Suprapubic skin (tissue), 4 donors: Measurements from ENCODE around the gene SERAC1. TPM values are rescaled to one million over a fixed set of nuclear protein-coding genes. Genes with fewer than 3 reads are reported as not detected.
"Not testable (repeated sequence)": the region's sequence is repeated elsewhere in the genome, so short reads cannot be mapped to it uniquely, and the experiment has no call there.

Source experiments
- DNase-seq, 2 donors: peaks; one replicate each; pipeline ENCODE4 v3.0.0-alpha.2; 2019; ENCODE audit warnings: low spot score in 2 of 2
- H3K27ac ChIP-seq: fragments of 200-600 bp; sonication (generic); one replicate; pipeline ENCODE4 v1.5.1; 2019
- H3K27me3 ChIP-seq: fragments of 200-600 bp; sonication (generic); one replicate; pipeline ENCODE4 v1.5.1; 2019
- H3K36me3 ChIP-seq: fragments of 200-600 bp; sonication (generic); one replicate; pipeline ENCODE4 v1.5.1; 2019
- H3K4me1 ChIP-seq: fragments of 200-600 bp; sonication (generic); one replicate; pipeline ENCODE4 v1.5.1; 2019
- H3K4me3 ChIP-seq: fragments of 200-600 bp; sonication (generic); one replicate; pipeline ENCODE4 v1.5.1; 2019; ENCODE audit warnings: mild to moderate bottlenecking
- H3K9me3 ChIP-seq: fragments of 200-600 bp; sonication (generic); one replicate; pipeline ENCODE4 v1.5.1; 2019
- CTCF ChIP-seq, 2 donors: fragments of 200-600 bp in 1 of 2; fragments of 450-650 bp in 1 of 2; sonication (generic) in 1 of 2; IDR thresholded peaks; one replicate each; pipeline ENCODE4 v1.5.1; 2016 to 2019; ENCODE audit warnings: antibody characterized with exemption in 2 of 2, mild to moderate bottlenecking in 1 of 2, moderate library complexity in 1 of 2
- EP300 ChIP-seq: sonication (generic); formaldehyde crosslinking; IDR thresholded peaks from one replicate; pipeline ENCODE4 v1.6.1; 2017; ENCODE audit warnings: antibody characterized with exemption
- POLR2A ChIP-seq, 2 donors: fragments of 450-650 bp; IDR thresholded peaks; one replicate each; pipeline ENCODE4 v1.6.1; 2017; ENCODE audit warnings: antibody characterized with exemption in 2 of 2, mild to moderate bottlenecking in 2 of 2, moderate library complexity in 2 of 2
- POLR2AphosphoS5 ChIP-seq, 3 donors: sonication (generic); formaldehyde crosslinking; IDR thresholded peaks; one replicate each; pipeline ENCODE4 v1.6.1; 2017; ENCODE audit warnings: antibody characterized with exemption in 3 of 3
- WGBS: methylation state at CpG from one replicate; pipeline ENCODE4 v1.1.5; 2018; 5-methylcytosine and 5-hydroxymethylcytosine counted together
- total RNA-seq, 4 donors: library from RNA; depleted of rRNA; stranded (reverse); fragments of >200 nt; gene quantifications; one replicate each; pipeline ENCODE4 v1.1.0, GENCODE V29; 2016

Gene SERAC1
- total RNA-seq, result 10 to 100 TPM in 1 of 4 donors, 1 to 10 TPM in 3; 7.8 to 11.0 (median 8.7) TPM

GRCh38 chr6:158168040-158168289 is at the start of gene SERAC1:
Gene SERAC1 (minus strand): TSS chr6:158168262. CDS start chr6:158158363, 9,899 bp downstream.
- TF ChIP-seq CTCF (IDR thresholded peaks at IDR 0.05), result no peak
- no peaks in the 10 kb centered on the region for H3K27me3 ChIP-seq
- WGBS, result under 1% methylated on average over 19 of the region's 29 CpGs
- H3K4me3 ChIP-seq, result peak within 1 kb of the TSS; percentile 92
- H3K36me3 ChIP-seq, result no peaks in the 10 kb centered on the region
- DNase-seq, result no peak
- no peaks in the 10 kb centered on the region for H3K9me3 ChIP-seq
- peak within 1 kb of the TSS; percentile 95 for H3K27ac ChIP-seq
- peaks cover 12% of the 10 kb centered on the region for H3K4me1 ChIP-seq

DNA sequence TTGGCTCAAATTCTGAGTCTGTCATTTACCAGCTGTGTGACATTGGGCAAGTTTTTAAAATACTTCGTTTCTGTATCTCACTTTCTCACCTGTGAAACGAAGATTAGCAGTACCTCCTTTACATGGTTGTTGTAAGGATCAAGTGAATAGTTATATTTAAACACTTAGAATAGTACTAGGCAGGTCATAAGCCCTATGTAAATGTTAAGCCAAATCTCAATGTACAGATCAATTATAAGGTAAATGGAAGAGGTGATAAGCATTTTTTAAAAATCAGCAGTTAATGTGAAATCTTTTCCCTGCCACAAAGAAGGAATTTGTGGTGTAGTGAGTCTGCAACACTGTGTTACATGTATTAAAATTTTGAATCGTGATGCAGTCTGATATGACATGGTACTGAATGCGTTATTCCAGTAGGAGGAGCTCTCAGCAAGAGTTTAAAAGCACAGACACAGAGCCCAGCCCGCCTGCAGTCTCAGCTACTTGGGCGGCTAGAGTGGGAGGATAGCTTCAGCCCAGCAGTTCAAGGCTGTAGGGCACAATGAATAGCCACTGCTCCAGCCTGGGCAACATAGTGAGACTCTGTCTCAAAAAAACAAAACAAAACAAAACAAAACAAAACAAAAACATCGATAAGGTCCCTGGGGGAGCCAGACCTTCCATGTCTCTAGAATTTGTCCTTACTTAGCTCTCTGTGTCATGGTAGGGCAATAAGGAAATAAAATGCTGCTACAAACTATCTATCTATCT is 46.0 kb upstream of the SERAC1 start:
- Histone ChIP-seq H3K27me3 (no peaks in the 10 kb centered on the region), H3K4me3 (no peak overlapping the region), H3K4me1 (no peaks in the 10 kb centered on the region), H3K9me3 (no peaks in the 10 kb centered on the region), H3K36me3 (no peaks in the 10 kb centered on the region), H3K27ac (no peak overlapping the region)
- TF ChIP-seq CTCF (IDR thresholded peaks at IDR 0.05) (peak; percentile 41 to 67), EP300 (no peak)
- DNase-seq, result no peak
- 16% methylated on average over 7 of the region's 7 CpGs for WGBS

DNA sequence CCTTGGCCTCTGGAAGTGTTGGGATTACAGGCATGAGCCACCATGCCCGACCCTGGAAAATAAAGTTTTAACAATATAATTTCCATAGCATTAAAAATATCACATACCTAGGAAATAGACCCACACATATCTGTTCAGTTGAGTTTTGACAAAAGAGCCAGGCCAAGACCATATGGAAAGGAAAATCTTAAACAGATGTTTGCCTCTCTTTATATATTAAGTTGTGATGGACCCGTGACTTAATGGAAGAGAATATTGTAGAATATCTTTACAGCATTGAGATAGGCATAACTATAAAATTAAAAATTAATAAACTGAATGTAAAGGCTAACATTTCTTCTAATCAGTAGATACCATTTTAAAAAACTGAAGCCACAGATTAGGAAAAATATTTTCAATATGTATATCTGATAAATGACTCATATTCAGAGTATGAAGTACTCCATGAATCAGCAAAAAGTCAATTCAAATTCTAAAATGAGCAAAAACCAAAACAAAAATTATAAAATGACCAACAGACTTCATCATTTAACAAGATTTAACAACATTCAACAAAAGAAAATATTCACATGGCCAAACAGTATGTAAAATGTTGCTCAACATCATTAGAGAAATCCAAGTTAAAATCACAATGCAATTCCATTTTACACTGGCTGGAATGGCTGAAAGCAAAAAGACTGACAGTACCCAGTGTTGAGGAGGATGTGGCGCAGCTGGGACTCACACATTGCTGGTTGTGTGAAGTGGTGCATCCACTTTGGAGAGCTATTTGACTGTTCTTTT is 43.4 kb upstream of the SERAC1 start:
- no peaks in the 10 kb centered on the region for H3K9me3 ChIP-seq
- TF ChIP-seq EP300 (no peak), CTCF (IDR thresholded peaks at IDR 0.05) (no peak), POLR2A (IDR thresholded peaks at IDR 0.05) (no peak), POLR2AphosphoS5 (IDR thresholded peaks at IDR 0.05) (no peak)
- H3K4me3 ChIP-seq, result no peak overlapping the region
- no peaks in the 10 kb centered on the region for H3K27me3 ChIP-seq
- 83% methylated on average over 3 of the region's 3 CpGs for WGBS
- DNase-seq, result no peak
- H3K27ac ChIP-seq, result no peak overlapping the region
- no peaks in the 10 kb centered on the region for H3K36me3 ChIP-seq
- H3K4me1 ChIP-seq, result no peaks in the 10 kb centered on the region

- not testable (repeated sequence) for H3K4me3 ChIP-seq, DNase-seq, H3K4me1 ChIP-seq, H3K36me3 ChIP-seq, H3K9me3 ChIP-seq, H3K27ac ChIP-seq, H3K27me3 ChIP-seq
- 89% methylated on average over 43 of the region's 52 CpGs for WGBS
Observed at GRCh38 chr6:158209582-158210333, 41.7 kb upstream of the SERAC1 start.

DNA sequence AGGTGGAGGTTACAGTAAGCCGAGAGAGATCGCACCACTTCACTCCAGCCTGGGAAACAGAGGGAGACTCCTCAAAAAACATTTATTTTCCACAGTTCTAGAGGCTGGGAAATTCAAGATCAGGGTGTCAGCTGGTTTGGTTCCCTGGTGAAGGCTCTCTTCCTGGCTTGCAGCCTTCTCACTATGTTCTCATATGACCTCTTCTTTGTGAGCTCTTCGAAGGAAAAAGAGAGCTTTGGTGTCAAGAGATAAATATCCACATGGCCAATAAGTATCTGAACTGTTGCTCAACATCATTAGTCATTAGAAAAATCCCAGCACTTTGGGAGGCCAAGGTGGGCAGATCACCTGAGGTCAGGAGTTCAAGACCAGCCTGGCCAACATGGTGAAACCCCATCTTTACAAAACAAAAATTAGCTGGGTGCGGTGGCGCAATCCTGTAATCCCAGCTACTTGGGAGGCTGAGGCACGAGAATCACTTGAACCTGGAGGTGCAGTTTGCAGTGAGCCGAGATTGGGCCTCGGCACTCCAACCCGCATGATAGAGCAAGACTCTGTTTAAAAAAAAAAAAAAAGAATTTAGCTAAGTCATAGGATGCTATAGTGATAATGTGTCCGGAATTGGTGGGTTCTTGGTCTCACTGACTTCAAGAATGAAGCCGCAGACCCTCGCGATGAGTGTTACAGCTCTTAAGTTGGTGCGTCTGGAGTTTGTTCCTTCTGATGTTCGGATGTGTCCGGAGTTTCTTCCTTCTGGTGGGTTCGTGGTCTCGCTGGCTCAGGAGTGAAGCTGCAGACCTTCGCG is 40.4 kb upstream of the SERAC1 start:
- not testable (repeated sequence) for H3K27me3 ChIP-seq, H3K4me1 ChIP-seq, H3K9me3 ChIP-seq, H3K27ac ChIP-seq, H3K4me3 ChIP-seq, DNase-seq, H3K36me3 ChIP-seq
- WGBS, result 92% methylated on average over 20 of the region's 20 CpGs

DNA sequence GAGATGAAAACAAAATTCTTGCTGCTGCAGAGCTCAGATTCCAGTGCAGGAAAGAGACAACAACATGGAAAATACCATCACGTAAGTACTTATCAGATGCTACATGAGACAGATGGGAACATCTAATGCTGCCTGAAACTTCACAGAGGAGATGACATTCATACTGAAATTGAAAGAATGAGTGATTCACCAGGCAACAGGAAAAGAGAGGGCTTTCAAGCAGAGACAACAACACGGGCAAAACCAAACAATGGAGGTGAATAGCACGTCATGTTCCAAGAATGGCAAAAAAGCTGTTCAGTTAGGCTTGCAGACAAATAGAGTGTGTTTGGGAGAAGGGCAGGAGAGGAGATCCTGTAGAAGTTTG is 39.3 kb upstream of the SERAC1 start:
- WGBS, result 58% methylated on average over 3 of the region's 3 CpGs
- DNase-seq, result no peak

More for the DNA sequence above, 39.3 kb upstream of the SERAC1 start:
- Histone ChIP-seq H3K27ac (no peak overlapping the region), H3K9me3 (no peaks in the 10 kb centered on the region), H3K4me3 (no peak overlapping the region), H3K36me3 (no peaks in the 10 kb centered on the region), H3K27me3 (no peaks in the 10 kb centered on the region), H3K4me1 (no peaks in the 10 kb centered on the region)
- no peak for TF ChIP-seq POLR2A (IDR thresholded peaks at IDR 0.05)
- no peak for TF ChIP-seq CTCF (IDR thresholded peaks at IDR 0.05)
- TF ChIP-seq EP300, result no peak
- no peak for TF ChIP-seq POLR2AphosphoS5 (IDR thresholded peaks at IDR 0.05)
